ENCODE data around the gene ITPR1.

Gene ITPR1

DNA sequence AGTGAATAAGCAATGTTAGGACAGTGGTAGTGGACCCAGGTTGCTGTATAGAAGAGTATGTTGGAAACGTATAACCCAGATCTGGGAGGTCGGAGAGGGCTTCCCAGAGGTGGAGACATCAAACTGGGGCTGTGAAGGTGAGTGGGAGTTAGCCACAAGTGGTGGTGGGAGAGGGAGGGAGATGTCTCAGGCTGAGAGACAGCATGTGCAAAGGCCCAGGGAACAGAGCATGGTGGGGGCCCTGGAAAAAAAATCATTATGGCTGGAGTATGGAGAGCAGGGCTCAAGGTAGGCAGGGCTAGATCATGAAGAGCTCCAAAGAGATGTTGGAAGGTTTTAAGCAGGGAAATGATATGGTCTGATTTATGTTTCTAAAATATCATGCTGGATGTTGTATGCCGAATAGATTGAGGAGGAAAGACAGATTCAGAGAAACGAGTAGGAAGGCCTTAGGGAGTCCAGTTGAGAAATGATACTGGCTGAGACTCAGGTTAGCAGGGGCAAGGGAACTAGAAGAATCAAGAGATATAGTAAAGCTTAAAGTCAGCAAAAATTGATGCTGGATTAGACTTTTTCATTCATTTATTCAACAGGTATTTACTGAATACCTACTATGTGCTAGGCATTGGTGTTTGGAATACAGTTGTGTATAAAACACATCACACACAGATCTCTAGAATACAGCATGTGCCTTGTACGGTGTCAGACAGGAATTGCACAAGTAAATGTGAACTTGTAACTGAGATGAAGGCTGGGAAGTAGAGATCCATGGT is 17.0 kb downstream of the ITPR1 start:
- no peak for DNase-seq (ENCODE audit: low read depth)

DNA sequence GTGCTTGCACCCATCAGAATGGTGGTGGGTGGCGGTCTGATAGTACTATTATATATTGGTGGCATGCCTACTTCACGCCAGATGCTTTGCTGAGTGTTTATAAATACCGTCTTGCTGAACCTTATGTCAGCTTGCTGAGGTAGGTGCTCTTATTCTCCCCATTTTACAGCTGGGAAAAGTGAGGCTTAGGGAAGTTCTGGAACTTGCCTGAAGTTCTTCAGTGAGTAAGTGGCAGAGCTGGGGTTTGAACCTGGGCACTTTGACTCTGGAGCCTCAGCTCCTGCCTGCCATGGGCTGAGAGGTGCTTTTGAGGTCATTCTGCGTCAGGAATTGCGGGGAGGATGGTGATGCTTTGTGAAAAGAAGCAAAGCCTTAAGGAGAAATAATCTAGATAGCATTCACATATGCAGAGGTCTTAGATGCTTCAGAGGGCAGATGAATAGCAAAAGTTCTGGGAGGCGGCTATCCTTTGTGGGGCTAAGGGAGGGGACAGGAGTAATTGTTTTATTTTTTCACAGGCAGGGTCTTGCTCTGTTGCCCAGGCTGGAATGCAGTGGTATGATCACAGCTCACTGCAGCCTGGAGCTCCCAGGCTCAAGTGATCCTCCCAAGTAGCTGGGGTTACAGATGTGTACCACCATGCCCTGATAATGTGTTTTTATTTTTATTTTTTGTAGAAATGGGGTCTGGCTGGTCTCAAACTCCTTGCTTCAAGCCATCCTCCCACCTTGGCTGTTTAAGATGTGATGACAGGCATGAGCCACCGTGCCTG is 18.5 kb downstream of the ITPR1 start:
- no peak for DNase-seq (ENCODE audit: low read depth)

DNA sequence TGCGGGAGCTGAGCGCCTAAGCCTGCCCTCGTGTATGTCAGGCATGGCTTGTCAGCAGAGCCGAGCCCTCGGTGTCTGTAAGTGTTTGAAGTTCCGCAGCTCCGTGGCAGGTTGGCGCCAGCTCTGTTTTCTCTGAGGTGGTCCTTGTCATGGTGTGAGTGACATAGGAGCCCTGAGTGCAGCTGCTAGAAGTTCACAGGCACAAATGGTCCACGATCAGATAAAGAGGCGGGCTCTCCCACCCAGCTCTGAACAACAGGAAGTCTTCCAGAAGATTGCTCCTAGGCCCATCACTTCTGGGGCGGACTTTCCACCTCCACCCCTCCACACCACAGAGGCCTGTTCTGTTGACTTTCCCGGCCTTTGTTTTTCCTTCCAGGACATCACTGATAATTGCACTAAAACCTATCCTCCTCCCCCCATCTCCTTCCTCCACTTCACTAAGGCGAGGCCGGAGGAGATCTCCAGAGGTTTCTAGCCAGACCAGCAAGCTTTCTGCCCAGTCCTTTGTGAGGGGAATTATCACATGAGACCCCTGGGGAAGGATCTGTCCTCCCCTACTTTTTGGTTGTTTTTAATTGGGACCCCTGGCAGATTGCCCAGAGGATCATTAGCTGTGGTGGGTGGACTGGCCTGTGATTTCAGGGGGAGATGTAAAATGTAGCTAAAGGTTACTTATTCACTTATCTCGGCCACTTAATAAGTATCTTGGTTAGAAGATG is 19.9 kb downstream of the ITPR1 start:
- no peak for DNase-seq (ENCODE audit: low read depth)

DNA sequence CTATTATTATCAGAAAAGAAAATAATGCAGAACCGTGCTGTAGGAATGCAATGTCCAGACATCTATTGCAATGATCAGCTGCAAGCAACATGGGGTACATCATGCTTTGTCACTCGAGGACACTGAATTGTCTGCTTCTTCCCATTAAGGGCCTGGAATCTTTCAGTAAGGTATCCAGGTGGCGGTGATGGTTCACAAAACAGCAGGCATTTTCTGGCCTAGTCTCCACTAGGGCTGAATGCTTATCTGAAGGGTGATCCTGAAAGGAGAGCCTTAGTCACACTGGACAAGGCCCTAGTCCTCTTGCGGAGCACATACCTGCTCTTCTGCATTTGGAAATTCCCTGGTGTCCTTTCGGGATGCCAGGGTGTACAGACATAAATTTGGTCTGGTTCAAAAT is 21.2 kb downstream of the ITPR1 start:
- DNase-seq (ENCODE audit: low read depth), result no peak

DNA sequence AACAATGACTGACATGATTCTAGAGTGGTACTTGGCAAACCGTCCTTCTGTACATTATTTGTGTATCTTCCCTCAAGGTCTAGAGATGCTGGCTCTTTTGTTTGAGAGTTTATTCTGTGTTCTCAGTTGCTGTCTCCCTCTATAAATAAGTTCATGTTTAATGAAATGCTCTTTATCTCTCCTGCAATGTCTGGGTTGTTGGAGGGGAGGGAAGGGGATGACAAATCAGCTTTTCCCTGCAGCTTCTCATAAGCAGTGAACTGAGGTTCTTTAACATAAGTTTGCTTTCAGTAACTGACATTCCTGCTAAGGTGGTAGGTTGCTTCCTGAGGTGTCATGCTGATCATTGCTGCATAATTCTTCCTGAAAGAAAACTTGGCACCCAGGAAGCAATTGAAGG is 21.8 kb downstream of the ITPR1 start:
- DNase-seq (ENCODE audit: low read depth), result no peak

DNA sequence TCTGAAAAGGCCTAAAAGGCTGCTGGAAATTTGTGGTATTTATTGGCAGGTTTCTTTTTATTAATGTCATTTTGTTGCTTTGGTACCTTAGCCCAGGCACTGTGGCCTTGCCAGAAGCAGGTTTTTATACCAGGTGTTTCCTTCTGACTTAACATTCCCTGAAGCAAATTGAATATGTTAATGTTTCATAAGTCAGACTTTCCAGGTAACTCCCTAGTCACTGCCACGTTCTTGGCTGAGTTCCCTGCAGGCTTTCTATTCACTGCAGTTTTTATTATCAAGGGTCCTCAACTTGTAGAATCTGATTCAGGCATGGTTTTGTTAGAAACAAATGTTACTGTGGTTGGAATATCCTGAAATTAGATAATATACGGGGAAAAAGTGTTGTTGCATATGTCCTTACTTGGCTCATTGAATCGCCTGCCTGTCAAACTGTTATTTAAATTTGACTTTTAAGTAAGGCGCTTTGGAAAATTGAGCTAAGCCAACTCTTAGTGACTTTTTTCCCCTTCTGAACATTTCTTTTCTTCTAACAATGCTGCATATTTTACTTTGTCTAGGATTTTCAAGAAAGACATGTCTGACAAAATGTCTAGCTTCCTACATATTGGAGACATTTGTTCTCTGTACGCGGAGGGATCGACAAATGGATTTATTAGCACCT is 22.9 kb downstream of the ITPR1 start:
- no peak for DNase-seq (ENCODE audit: low read depth)

DNA sequence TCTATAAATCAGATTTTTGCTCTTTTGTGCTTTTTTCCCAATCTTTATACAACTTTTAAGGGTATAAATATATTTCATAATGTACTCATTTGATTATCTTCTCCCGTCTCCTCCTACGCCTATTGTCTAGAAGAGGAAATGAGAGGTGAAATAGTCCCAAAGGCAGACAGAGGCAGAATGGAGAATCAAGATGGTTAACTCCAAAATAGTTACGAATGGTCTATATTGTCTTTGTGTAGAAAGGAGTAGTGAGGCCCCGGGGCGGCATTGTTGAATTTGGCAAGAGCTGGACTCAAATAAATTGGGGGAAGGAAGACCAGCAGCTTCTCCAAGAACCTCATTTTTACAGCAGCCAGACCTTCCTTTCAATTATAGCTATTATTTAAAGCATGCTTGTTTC is 23.9 kb downstream of the ITPR1 start:
- no peak for DNase-seq (ENCODE audit: low read depth)

DNA sequence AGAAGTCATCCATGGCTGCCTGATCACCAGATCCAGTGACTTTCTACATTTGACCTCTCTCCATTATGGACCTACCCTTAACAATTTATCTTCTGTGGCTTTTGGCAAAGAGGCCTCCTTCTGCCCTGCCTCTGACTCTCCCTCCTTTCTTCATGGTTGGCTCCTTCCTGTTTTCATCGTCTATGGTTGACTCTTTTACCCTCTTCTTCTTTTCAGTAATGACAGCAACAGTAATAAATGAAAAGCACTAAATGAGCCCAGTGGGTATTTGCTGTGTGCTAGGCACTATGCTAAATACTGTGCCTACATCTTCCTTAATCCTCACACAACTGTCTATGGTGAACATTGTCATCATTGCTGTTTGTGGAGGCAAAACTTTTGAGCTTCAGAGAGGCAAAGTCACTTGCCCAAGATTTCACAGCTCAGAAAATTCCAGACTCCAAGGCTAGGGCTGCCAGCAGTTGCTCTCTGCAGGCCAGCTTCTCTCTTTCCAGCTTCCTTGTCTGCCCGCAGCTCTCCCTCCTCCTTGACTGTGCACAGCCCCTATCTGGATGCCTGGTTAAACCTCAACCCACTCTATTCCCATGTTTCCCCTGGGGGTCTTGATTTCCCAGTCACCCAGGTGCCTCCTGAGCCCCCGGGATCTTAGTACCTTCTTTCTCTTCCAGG is 24.6 kb downstream of the ITPR1 start:
- DNase-seq (ENCODE audit: low read depth), result no peak

DNA sequence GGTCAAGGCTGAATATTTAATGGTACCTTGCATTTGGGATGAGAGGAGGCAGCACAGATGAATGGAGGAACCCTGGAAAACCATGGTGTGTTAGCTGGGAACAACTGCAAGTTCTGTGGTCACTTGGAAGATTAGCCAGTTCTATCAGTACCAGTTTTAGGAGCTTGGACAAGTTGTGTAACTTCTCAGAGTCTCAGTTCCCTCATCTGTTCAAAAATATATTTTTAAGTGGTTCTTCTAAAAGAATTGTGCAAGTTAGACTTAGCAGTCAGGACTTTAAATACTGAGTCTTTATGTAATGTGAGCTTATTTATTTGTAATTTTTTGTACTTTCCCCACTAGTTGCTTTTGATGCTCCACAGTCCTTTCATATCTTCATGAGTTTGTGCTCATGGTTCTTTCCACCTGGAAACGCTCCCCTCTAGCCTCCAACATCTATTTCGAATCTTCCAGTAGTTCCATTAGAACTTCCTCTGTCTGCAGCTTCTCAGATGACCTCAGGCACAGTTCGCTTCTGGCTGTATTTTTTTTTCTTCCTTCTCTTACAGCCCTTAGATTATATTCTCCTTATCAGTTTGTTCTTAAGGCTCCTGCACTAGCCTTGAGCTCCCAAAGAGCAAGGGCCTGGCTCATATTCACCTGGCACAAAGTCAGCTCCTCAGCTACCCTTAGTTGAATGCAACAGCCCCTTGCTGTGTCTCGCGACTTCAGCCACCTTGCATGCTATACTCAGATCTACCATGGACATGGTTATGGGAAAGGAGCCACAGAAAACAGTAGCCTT is 27.1 kb downstream of the ITPR1 start:
- DNase-seq (ENCODE audit: low read depth), result no peak

DNA sequence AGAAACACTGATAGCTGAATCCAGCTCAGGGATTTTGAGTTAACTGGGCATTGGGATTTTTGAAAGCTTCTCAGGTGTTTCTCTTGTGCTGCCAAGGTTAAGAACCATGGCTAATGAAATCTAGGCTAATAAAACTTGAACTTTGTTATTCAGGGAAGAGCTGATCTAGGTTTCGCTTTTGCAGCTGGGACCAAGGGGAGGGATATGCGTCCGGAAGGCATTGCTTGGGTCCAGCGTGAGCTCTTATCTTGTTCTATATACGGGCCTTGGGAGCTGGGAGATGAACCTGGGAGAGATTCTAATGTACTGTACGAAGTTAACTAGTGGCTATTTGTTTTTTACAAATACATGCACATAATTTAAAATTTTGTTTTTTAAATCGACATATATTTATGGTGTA is 29.8 kb downstream of the ITPR1 start:
- DNase-seq (ENCODE audit: low read depth), result no peak

DNA sequence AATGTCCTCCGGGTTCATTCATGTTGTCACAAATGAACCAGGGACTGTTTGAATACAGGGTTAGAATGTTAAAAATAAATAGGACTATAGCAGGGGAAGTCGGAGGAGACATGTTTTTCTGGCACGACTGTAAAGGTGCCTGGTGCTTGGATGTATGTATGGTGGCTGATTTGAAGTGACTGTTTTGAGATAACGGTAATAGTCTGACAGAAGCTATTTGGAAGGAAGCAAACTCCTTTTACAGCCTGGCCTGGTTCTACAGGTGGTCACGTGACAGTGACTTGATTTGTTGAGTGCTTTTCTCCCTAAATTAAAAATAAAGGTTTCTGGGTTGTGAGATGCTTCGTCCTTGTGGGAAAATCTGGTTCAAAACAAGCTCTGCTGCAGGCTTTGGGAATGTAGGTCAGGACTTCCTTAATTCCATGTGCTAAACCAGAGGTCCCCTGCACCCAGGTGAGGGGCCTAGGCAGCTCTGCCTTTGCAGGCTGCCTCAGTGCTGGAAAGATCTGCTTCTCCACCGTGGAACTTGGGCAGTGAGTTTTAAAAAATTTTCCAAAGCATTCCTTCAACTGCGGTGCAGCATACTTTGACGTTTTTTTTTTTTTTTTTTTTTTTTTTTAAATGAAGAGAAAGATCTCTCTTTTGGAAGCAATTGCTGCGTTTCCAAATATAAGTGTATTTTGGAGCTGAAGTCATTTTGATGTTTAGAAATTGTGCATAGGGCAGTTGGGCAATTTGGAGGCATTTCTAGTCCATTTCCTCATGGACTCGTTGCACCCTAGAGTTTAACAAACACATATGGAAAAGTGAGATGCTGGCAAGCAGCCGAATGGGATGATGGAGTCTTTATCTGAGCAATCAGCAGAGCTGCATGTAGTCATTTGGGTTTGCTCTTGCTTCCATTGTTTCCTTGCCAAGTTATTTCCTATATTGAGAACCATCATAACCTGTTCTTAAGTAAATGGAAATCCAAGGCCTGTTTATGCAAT is 30.9 kb downstream of the ITPR1 start:
- DNase-seq (ENCODE audit: low read depth), result peak; percentile 14

DNA sequence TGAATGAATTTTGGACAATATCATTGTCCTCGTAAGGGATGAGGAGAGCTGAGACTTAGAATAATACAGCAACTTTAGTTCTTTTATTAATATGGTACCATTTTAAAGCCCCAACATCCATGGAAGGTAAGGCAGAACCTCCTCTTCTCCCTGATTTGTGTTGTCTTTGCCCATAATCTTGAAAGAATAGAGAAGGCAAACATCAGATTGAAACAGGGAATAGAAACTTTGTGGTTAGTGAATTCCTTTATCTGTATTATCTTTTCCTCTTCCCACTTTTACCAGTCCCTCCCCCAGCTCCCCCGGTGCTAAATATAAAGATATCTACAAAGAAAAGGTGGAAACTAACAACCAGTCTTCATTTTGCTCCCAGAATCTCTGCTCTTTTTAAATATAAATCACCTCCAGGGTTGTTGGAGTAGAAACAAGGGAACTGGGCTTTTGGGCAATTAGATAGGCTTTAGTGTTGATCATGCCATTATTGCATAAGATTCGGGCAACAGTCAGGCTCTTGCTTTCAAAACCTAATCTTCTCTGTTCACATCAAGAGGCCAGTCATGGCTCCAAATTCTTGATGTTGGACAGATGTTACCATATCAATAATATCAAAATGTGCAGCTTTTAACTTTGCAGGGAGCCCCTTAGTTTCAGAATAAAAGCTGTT is 32.5 kb downstream of the ITPR1 start:
- no peak for DNase-seq (ENCODE audit: low read depth)

DNA sequence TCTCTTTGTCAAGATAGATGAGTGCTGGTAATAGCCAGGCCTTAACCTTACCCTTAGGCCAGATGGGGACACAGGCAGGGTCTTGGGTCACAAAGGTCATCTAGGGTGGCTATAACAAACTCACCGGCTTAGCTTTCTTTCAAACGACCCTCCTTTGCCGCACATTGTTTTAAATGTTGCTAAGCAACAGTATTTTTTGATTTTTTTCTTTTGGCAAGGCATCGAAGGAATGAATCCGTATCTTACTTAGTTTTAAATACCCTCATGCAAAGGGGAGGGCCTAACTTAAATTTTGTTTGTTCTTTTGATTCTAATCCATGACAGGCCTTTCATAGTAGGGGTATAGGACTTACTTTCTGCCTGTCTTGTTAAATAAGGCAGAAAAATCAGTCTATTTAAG is 35.2 kb downstream of the ITPR1 start:
- DNase-seq (ENCODE audit: low read depth), result no peak

DNA sequence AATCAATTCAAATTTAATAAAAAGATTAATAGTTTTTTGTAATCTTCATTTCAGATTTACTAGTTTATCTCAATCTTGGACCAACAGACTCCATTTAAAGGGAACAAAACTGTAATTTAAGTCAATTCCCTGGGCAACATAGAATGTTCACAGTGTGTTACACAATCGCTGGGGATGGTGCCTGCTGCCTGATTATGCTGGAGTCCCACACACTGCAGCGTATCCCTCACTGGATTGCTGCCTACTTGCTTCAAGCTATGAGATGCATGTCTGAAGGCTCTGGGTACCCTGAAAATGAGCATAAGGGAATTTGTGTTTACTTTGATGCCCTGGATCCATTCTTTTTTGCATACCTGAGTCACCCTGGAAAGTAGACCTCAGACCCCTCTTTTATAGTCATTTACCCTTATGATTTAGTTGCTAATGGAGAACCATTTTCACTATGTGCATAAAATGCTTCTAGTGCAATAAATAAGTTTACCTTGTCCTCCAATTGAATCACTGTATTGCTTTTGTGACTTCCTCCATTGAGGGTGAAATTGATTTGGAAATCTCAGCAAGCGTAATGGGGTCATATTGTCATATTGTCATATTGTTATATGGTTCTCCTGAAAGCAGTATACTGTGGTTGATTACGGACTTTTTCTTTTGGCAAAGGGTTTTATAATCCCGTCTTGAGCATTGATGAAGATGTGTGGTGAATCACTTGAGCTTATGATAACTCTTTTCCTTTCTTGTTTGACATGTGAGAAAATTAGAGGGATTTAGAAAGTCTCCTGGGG is 35.9 kb downstream of the ITPR1 start:
- no peak for DNase-seq (ENCODE audit: low read depth)

DNA sequence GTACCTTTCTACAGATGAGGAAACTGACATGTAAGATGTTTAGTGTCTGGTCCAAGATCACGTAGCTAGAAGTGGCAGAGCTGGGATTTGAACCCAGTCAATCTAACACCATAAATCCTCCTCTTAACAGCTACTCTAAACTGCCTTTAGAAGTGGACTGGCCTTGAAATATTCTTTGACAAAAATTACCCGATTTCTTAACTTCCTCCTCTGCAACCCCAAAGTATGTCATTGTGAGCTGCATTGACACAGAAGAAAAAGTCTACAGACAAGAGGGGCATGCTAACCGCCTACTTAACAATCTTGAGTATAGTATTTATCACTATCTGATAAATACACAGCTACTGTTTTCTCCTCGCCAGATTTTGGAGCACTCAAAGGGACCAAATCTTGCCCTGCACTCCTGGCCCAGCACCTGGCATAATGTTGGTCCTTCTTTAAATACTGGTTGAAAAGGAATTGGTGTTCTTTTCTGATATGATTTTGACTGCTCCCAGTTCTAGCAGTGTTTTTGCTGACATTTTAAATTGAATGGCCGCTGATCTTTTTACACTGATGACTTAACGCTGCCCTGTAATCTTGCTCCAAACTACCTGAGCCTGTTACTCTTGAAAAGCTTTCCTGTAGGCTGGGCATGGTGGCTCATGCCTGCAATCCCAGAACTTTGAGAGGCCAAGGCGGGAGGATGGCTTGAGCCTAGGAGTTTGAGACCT is 36.9 kb downstream of the ITPR1 start:
- DNase-seq (ENCODE audit: low read depth), result no peak

DNA sequence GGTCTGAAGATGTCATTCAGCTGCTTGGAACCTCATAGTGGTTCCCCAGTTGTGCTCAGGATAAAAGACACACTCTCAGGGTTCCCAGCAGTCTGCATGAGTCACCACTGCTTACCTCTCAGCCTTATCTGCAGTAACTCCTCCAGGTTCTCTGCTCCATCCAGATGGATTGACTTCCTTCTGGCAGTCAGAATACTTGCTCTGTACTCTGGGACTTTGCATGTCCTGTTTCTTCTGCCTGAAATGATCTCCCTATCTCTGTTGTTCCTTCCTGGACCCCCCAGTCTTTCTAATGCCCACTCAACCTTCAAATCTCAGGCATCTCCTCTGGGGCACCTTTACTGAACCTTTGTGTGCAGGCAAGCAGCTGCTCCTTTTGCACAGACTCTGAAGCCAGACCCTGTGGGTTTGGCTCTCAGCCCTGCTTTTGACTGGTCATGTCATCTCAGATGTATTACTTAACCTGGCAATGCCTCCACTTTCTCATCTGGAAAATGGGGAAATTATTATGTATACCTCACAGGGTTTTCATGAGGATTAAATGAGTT is 38.4 kb downstream of the ITPR1 start:
- DNase-seq (ENCODE audit: low read depth), result no peak

DNA sequence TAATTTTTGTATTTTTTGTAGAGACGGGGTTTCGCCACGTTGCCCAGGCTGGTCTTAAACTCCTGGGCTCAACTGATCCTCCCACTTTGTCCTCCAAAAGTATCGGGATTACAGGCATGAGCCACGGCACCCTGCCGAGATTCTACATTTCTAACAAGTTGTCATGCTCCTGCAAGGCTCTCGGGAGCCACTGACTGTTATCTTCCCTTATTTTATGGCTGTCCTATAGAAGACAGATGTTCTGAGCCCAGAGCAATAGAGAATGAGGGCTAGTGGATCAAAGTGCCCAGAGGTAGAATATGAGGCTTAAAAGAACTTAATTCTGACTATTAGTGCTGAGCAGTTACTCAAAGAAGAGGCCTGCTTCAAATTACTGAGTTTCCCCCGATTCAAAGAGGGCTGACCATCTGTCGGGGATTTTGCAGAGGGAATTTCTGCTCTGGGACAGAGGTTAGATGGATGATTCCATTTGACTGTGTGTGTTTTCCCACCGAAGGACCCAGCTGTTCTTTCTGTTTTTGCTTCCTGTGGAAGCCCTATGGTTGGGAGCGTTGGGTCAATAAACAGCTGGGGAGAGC is 39.5 kb downstream of the ITPR1 start:
- no peak for DNase-seq (ENCODE audit: low read depth)

All from ELR (cell line).